A673 (cell line): ENCODE data around the gene SART3.

ENCODE experiments used
- CTCF ChIP-seq: fragments of 300-800, 200-600 bp; sonication (generic); conservative IDR thresholded peaks from 2 replicates; pipeline ENCODE4 v1.5.1; 2017; ENCODE audit warnings: low read depth, mild to moderate bottlenecking, antibody characterized with exemption, low read length, moderate library complexity, mixed read lengths
- EZH2 ChIP-seq: fragments of 200-600 bp; sonication (generic); IDR thresholded peaks from 2 replicates; pipeline ENCODE4 v1.6.1; 2017; ENCODE audit warnings: borderline replicate concordance, low read depth, mild to moderate bottlenecking, mixed read lengths, antibody characterized with exemption, low read length; ENCODE audit not compliant: poor library complexity, severe bottlenecking

- TF ChIP-seq CTCF = no peak
- no peak for TF ChIP-seq EZH2
Measured at GRCh38 chr12:108602209-108602705, 41.3 kb upstream of the SART3 start.
